SKM-1 treated with dmso at 0.1 percent for 144 hours (cell line): Measurements from ENCODE around the gene COPB2.

ENCODE experiments used
- DNase-seq: peaks from one replicate; lab custom pipeline; 2025; ENCODE audit not compliant: unreplicated experiment; lab: John Stamatoyannopoulos, UW

The COPB2 gene

DNA sequence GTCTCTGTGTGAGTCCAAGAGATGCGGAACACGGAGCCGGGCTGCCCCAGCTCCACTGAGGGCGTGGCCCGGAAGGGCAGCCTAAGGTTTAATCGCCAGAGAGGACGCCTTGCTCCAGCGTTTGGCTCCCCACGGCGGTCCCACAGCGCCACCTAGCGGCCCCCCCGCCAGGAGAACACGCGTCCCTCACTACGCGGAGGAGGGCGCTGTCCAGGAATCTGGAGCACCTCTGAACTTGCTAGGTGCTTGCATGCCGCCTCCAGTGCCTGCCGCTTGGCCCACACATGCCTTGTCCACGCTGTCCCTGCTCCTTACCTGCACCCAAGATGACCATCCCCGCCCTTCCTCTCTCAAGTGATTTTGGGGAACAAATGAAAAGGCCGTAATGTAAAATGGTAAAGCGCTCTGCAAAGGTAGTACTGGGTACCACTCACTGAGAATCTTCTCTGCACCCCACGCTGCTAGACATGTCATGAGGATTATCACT, 60.0 kb downstream of the COPB2 start:
- peak; percentile 82 for DNase-seq

DNA sequence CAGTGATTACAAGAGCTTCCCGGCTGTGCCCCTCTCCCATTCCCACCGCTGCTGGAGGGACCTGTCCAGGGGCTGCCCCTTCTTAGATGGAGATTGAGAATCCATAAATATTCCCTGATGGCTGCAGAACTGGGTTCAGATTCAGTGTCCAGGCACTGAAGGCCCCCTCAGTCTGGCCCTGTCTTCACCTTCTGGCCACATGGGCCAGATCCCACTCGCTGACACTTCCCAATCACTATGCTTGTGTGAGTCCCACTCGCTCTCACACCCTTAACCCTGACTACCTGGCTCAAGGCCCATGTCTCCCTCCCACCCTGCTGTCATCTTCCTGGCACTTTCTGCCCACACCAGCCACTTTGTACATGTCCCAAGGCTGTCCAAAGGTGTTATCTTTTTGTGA, 61.1 kb downstream of the COPB2 start:
- no peak for DNase-seq

DNA sequence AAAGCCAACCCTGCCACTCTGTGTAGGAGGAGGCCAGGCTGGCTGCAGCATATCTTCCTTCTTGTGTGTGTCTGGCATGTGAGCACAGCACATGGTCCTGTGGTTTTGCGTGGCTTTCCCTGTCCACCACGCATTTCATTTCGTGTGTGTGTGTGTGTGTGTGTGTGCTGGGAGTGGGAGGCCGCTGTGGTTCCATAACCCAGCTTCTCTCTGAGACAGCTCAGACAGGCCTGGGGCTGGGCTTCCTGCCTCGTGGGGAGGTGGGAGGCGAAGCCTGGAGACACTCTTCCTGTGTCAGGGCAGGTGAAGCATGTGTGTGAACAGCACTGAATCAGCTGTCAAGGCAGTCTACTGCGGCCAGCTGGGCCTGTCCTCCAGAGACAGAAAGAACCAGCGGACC, 61.6 kb downstream of the COPB2 start:
- no peak for DNase-seq

DNA sequence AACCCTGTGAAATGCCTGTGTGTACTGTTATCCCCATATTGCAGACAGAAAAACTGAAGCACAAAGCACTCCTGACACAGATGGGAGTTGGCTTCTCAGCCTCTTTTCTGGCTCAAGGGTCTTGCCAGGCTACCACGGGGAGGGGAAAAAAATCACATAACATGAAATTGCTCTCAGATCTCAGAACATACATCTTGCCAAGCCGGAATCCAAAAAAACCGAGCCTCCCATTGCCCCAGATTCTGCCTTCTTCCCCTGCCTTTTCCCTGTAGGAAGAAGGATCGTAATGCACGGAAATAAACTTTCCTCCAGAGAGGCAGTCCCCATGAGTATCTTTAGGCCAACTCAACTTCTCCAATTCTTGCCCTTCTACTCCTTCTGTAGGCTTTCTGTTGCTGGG, 62.2 kb downstream of the COPB2 start:
- no peak for DNase-seq

DNA sequence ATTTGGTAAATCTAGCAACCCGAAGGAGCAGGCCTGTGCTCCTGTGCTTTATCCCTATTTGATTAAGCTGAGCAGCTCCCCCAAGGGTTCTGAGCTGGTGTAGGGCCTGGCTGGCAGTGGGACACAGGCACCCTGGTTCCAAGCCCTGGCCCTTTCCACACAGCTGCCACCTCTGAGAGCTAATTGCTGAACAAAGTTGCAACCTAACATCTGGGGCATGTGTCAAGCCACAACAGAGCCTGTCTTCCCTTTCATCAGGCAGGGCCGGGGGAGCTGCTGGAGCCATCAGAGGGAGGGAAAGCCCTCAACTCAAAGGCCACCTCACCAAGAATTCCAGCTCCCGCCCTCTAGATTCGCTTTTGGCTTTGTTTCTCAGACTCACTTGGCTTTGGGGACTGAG, 62.7 kb downstream of the COPB2 start:
- DNase-seq = no peak

DNA sequence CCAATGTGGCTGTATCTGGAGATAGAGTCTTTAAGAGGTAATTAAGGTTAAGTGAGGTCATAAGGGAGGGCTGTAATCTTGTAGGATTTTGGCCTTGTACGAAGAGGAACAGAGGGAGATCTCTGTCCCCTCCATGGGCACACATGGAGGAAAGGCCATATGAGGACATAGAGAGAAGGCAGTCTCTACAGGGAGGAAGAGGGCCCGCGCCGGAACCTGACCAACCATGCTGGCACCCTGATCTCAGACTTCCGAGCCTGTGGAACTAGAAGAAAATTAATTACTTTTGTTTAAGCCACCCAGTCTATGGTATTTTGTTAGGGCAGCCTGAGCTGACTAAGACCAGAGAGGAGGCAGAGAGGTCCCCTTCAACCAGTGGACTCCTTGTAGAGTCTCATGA, 63.3 kb downstream of the COPB2 start:
- no peak for DNase-seq

DNA sequence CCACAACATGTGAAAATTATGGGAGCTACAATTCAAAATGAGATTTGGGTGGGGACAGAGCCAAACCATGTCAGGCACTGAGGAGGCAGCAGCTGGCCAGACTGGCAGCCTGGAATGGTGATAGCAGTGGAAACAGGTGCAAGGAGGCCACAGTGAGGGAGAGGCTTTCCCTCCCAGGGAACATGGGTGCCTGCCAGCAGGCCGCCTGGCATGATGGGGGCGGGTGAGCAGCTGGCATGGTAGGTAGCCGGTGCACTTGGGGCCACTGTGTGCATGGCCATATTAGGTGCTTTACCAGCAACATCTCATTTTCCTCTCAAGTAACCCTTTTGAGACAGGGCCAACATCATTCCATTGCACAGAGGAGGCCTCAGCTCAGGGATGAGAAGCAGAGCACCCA, 63.9 kb downstream of the COPB2 start:
- DNase-seq = no peak

DNA sequence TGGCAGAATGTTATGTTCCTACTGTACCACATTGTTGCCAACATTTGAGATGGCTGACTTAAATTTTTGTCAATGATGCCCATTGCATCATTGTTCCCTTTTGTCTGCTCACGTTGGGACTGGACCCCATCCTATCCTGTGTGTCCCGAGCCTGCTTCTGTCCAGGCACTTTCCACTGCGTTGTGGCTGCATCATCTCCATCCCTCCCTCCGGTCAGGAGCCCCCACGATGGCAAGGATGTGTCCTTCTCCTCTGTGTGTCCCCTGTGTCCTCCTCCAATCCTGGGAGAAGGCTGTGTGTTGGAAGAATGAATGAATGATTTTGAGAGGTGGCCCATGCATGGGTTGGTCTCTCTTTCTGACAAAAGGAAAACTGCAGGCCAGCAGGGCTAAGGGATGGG, 65.0 kb downstream of the COPB2 start:
- DNase-seq = no peak

DNA sequence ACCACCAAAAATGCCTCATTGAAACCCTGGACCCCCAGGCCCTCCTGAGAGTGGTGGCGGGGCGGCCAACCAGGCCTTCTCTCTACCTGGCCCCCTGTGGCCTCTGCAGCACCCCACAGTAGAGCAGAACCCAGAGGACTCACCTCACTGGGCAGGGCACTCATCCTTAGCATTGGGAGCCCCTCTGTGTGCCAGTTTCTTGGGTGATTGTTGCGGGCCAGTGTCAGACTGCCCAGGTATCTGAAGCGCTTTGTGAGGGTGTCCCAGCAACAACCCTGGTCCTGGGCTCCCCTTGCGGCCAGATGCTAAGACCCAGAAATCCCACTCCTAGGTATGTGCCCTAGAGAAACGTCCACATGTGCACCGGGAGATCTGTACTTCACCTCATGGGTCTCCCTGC, 66.3 kb downstream of the COPB2 start:
- DNase-seq = no peak

DNA sequence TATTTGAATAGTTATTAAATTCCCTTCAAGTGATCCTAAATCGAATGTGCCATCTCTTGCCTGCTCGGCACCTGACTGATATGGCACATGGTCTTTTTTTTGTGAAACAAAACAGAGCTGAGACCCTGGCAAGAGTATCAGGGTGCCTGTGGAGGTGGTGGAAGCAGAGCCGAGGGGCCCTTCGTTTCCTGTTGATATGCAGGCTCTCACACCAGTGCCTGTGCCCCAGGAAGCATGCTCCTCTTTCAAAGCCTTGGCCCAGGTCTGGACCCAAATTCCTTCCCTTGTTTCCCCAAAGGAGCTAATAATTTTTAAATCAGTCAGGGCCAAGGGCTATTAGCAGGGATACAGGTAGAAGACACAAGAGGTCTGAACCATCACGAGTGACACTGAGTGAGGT, 67.1 kb downstream of the COPB2 start:
- no peak for DNase-seq

DNA sequence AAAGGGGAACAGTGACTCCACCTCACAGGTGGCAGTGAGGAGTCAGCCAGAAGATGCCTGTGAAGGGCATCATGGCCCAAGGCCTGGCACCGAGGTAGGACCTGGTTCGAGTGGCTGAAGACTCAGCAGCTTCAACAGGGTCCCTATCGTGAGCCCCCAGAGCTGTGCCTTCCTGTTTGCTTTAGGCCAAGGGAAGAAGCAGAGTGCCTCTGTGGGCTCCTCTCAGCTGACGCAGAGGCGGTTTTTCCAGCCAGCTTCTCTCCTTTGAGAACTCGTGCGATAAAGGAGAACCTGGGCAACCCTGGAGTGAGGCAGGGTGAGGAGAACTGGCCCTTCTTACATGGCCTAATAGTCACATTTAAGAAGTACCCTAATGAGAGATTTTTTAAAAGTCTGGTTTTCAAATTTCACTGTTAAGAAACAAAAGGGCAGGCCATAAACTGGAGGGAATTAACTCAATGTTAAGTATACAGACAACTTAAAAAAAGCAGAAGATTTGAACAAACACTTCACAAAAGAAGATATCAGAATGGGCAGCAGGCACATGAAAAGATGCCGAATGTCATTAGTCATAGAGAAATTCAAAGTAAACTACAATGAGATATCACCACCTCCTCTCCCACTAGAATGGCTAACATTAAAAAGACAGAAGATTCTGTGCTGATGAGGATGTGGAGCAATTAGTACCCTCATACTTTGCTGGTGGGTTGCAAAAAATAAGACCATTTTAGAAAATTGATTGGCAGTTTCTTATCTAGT, 68.7 kb downstream of the COPB2 start:
- no peak for DNase-seq

DNA sequence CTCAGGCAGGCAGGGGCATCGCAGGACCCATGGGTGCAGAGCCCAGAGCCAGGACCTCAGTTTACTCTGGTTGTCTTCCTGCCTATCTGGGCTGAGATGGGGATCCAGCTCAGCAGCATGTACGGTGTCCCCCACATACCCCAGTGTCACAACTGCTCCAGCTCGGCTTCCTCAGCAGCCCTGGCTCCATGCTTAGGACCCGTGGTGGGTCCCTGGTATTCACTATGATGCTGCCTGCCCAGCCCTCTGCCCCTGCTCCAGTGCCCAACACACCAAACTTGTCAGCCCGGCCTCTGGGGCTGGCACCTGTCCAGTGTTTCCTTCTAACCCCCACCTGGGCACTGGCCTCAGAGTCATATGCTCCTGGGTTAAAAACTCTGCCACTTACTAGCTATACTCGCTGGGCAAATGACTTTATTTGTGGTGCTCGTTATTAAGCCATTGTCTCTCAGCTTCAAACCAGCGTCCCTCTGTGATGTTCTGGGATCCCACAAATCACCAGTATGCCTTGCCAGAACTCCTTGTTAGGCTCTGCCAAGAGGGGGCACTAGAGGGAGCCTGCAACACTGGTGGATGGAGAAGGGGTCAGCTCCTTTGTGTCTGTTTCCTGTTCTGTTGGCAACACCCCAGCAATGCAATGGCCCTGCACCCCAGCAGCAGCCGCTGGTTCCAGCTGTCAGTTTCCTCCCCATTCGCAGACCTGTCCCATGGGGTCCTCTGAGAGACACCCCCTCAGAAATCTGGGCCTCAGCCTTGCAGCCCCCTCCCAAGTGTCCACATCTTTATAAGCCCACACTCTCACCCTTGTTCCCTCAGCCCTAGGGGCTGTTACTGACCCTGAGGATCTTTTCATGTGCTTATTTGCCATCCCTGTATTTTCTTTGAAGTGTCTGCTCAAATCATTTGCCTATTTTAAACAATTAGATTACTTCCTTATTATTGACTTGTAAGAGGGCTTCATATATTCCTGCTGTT, 69.7 kb downstream of the COPB2 start:
- DNase-seq = peak; percentile 31

DNA sequence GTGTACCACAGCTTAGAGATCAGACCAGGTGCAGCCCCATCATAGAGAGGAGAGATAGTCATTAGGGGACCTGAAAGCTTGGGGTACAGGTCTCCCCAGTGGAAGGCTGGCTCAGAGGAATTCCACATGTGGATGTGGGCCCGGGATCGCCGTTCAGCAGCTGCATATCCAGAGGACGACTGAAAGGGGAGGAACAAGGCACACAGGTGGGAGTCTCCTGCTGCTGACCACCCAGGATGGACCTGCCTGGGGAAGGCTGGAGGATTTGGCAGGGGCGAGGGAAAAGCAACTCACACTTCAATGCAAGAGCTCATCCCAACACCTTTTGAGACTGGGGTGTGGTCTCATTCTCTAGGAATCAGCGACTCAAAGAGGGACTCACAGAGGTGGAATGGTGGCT, 70.6 kb downstream of the COPB2 start:
- DNase-seq = no peak

DNA sequence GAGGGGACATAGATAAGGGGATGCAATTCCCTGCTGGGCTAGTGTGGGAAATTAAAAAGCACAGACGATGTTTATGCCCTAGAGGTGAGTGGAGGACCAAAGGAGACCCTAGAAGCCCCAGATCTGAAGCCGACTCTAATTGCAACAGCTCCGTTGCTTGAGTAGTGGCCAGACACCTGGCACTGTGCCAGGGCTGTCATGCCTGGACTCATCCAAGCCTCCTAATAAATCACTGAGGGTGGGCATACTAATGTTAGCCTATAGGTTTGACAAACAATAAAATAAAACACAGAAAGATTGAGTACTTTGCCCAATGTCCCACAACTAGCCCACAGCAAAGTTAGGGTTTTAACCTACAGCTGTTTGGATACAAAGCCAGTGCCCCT, 71.0 kb downstream of the COPB2 start:
- no peak for DNase-seq

DNA sequence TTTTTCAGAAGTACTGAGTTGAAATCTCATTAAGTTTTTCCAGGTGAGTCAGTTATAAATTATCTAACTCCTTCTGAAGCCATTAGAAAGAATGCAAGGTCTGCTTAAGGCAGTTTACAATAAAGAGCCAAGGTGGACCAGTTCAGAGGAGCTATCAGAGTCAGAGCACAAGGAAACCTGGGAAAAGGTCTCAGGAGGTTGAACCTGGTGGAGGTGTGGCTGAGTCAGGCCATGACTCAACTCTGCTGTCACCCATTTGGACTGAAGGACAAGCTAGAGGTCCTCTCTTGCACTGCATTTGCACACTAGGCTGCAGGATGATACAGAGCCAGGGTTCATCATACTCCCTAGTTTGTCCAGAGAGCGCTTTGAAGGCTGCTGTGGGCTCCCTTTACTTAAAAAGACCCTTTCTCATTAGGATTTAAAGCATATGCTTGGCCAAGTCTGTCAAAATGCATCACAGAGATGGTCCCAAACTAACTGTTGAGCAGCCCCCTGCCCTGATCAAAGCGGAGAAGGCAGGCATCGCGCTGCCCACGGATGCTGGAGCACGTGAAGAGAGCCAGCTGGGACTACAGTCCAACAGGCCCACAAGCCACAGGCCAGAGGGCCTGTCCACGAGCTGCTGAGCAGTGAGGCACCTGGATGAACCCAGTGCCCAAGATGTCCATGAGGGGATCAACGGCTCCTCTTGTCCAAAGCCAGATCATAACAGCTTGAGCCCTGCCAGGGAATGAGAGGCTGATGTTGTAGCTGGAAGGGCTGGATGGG, 71.6 kb downstream of the COPB2 start:
- DNase-seq = no peak

DNA sequence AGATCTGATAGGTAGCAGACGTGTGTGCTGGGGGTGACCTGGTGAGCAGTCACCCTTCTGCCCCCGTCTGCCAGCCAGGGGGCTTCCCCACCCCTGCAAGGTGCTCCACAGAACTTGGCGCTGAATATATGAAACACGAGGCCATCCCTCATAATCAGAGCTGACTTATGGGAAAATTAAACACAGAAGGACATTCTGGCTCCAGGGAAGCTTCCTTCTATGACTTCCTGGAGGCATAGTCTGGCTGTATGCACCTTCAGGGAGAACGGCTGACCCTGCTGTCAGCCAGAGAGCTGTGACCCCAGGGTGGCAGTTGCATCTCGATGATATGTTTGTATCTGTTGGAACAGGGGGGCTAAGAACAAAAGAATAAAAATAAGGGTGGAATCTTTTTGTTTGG, 72.2 kb downstream of the COPB2 start:
- no peak for DNase-seq

DNA sequence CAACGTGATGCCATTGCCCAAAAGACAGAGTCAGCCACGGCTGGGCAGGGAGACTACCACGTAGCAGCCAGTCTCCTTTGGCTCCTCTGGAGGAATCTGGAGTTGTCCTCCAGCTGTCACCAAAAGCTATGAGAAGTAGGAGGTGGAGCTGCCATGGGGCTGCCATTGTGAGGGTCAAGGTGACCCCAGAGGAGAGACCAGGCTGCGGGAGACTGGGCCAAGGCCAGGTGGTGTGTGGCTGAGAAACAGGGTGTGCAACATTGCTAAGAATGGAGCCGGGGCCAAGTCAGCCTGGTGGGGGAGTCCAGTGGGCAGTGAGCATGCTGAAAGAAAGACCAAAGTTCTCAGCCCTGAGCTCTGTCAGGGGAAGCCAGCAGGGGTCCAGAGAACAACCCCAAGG, 75.5 kb downstream of the COPB2 start:
- no peak for DNase-seq

DNA sequence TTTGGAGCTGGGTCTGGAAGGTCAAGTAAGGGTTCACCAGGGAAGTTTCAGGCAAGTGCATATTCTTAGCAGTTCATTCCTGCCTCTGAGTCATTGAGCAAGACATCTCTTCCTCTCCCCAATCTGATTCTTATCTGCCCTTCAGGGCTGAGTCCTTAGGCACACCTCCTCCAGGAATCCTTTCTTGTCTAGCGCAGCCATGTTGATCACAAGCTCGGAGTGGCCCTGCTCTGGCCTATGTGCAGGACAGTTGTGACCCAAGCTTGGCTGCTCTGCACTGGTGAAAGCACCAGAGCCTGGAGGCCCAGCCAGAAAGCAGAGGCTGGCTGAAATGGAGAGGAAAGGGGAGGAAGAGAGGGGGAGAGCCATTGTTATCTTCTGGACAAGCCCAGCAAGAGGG, 76.5 kb downstream of the COPB2 start:
- no peak for DNase-seq

DNA sequence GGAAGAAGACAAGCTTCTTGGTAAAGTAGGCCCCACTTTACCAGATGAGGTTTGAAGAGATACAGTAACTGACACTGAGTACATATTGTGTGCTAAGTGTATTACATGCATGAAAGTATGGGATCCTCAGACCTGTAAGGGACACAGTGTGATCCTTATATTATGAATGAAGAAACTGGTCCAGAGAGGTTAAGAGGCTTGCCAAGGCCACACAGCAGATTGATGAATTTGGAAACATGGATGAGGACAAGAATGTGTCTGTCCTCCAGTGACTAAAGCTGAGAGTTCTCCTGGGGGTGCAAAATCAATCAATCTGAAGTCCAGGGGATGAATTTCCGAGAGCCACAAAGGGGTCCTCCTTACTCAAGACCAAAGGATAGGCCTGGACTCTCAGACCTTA, 77.0 kb downstream of the COPB2 start:
- DNase-seq = no peak

DNA sequence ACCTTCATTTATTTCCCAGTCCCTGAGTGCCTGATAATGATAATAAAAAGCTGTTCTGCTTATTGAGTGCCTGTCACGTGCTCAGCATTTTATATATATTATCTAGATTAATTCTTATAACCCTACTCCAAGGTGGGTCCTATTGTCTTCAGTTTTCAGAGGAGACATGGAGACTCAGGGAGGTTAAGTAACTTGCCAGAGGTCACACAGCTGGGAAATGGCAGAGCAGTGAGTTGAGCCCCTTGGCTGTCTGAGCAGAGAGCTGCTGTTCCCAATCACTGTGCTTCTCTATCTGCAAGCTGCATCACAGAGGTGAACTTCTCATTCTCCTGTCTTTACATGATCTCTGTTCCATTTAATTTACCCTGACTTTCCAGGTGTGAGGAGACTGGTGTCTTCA, 77.9 kb downstream of the COPB2 start:
- DNase-seq = no peak

DNA sequence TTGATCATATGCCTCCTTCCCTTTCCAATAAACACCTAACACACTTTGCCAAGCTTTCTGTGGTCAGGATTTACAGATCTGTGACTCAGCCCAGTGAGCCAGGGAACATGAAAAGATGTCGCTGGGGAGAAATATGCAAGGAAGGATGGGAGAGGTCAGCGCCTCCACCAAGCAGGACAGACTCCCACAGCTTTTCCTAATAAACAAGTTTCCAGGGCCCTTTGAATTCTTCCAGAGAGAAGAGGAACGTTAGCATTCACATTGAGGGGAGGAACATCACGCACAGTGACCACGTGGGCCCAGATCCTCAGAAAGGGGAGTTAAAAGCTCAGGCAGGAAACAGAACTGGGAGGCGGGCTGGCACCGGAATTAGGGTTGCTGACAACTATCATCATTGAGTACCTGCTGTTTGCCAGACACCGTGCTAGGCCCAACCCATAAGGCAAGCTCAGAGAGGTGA, 78.9 kb downstream of the COPB2 start:
- DNase-seq = no peak
